GM12875 (cell line): Measurements from ENCODE around the gene MZF1.

Experiments
- H3K4me3 ChIP-seq: one replicate; pipeline ENCODE4 v1.5.1; 2011; ENCODE audit warnings: low read depth, low read length, control low read depth
- TF ChIP-seq, protein P1 (sequence below): IDR thresholded peaks from 2 replicates; pipeline ENCODE4 v1.5.1; 2011; ENCODE audit warnings: low read depth, mild to moderate bottlenecking, control low read depth, inconsistent platforms, low read length, moderate library complexity, borderline replicate concordance; ENCODE audit not compliant: insufficient read depth

Gene MZF1

DNA sequence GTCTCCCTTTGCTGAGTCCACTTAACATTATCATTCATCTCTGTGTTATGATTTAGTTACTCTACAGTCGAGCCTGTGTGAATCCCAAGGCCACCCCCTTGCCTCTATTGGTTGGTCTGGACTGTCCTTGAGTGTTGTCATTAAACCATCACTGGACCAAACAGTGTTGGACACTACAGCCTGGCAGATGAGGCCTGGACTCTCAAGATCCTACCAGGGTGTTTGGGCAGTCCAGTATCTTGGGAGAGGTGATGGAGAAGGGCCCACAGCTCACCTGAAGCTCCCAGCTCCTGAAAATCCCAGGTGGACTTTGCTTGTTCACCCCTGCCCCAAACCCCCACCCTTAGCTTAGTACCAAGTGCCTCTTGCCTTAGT, 22.0 kb downstream of the MZF1 start:
- TF ChIP-seq, protein P1, sequence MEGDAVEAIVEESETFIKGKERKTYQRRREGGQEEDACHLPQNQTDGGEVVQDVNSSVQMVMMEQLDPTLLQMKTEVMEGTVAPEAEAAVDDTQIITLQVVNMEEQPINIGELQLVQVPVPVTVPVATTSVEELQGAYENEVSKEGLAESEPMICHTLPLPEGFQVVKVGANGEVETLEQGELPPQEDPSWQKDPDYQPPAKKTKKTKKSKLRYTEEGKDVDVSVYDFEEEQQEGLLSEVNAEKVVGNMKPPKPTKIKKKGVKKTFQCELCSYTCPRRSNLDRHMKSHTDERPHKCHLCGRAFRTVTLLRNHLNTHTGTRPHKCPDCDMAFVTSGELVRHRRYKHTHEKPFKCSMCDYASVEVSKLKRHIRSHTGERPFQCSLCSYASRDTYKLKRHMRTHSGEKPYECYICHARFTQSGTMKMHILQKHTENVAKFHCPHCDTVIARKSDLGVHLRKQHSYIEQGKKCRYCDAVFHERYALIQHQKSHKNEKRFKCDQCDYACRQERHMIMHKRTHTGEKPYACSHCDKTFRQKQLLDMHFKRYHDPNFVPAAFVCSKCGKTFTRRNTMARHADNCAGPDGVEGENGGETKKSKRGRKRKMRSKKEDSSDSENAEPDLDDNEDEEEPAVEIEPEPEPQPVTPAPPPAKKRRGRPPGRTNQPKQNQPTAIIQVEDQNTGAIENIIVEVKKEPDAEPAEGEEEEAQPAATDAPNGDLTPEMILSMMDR, result no peak
- H3K4me3 ChIP-seq, result no peak overlapping the region

DNA sequence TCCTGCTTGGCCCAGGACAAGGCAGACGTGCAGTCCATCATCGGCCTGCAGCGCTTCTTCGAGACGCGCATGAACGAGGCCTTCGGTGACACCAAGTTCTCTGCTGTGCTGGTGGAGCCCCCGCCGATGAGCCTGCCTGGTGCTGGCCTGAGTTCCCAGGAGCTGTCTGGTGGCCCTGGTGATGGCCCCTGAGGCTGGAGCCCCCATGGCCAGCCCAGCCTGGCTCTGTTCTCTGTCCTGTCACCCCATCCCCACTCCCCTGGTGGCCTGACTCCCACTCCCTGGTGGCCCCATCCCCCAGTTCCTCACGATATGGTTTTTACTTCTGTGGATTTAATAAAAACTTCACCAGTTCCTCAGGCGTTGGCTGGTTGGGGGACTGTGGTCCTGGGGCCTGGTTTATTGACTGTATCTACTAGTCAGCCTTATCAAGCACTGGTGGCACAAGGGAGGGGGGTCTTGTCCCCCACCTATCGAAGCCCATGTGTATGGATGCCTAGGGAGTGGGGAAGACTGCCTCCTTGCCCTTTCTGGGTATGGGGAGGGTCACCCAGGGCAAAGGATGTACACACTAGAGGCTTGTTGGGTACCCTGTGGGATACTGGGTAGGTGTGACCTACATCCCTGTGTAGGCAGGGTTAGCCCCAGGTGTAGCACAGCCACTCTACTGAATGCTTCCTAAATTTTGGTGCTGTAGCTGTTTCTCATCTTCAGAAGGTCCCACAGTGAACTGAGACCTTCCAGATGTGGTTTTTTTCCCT, 22.6 kb downstream of the MZF1 start:
- TF ChIP-seq, protein P1, result no peak
- no peak overlapping the region for H3K4me3 ChIP-seq

GRCh38 chr19:58549664-58550361, 23.3 kb downstream of the MZF1 start:
- TF ChIP-seq, protein P1, result no peak
- no peak overlapping the region for H3K4me3 ChIP-seq

- no peak overlapping the region for H3K4me3 ChIP-seq
- TF ChIP-seq, protein P1, result no peak
These were observed 24.1 kb downstream of the MZF1 start for GRCh38 chr19:58548859-58549663.

DNA sequence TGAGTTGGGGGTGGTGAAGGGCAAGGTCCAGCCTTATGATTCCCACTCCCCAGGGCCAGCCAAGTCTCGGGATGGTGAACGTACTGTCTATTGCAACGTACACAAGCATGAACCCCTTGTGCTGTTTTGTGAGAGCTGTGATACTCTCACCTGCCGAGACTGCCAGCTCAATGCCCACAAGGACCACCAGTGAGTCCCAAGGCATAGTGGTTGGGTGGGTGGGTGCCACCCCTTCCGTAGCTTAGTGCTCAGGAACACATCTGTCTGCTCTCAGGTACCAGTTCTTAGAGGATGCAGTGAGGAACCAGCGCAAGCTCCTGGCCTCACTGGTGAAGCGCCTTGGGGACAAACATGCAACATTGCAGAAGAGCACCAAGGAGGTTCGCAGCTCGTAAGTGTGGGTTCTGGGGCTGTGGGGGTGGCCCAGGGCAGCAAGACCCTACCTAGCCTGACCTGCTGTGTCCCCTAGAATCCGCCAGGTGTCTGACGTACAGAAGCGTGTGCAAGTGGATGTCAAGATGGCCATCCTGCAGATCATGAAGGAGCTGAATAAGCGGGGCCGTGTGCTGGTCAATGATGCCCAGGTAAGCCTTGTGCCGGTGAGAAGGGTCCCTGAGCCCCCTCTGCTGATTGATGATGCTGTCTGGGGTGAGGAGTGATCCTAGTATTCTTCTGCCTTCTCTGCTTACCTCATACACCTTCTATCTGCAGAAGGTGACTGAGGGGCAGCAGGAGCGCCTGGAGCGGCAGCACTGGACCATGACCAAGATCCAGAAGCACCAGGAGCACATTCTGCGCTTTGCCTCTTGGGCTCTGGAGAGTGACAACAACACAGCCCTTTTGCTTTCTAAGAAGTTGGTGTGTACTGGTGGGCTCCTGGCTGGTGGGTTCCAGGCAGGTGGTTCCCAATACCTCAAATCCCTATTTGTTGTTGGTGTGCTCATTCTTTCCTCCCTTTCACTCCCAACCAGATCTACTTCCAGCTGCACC, 25.5 kb downstream of the MZF1 start:
- no peak overlapping the region for H3K4me3 ChIP-seq
- TF ChIP-seq, protein P1, result no peak

- TF ChIP-seq, protein P1, result no peak
- H3K4me3 ChIP-seq, result peak overlapping the region; percentile 99
These were observed 27.1 kb downstream of the MZF1 start for GRCh38 chr19:58546019-58546530.
